Measurements from ENCODE around the gene MYH7B.

DNA sequence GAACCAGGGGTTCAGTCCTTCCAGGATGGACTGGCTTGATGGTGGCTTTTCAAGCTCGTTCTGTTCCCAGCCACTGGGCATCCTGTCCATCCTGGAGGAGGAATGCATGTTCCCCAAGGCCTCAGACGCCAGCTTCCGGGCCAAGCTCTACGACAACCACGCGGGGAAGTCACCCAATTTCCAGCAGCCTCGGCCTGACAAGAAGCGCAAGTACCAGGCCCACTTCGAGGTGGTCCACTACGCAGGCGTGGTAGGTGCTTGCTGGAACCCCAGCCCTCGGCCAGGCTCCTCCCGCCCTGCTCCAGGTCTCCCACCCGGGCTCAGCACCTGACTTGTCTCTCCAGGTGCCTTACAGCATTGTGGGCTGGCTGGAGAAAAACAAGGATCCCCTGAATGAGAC is 34.0 kb downstream of the MYH7B start:
- TF ChIP-seq CTCF (conservative IDR thresholded peaks at IDR 0.05) = no peak
- no peak for TF ChIP-seq ZFX (IDR thresholded peaks at IDR 0.05)
